Neuron (in vitro differentiated cells): ENCODE results near the gene DDX23.

Experiments used
- H2AFZ ChIP-seq: one replicate; pipeline ENCODE4 v1.6.1; 2013; ENCODE audit warnings: low read depth, mild to moderate bottlenecking, inconsistent platforms, low read length, moderate library complexity
- H3K27me3 ChIP-seq: one replicate; pipeline ENCODE4 v1.6.1; 2013; ENCODE audit warnings: low read length; ENCODE audit not compliant: insufficient read depth
- H3K36me3 ChIP-seq: one replicate; pipeline ENCODE4 v1.6.1; 2013; ENCODE audit warnings: low read length; ENCODE audit not compliant: insufficient read depth
- H3K4me1 ChIP-seq: one replicate; pipeline ENCODE4 v1.6.1; 2013; ENCODE audit warnings: low read length; ENCODE audit not compliant: insufficient read depth
- H3K4me3 ChIP-seq: 2 replicates; pipeline ENCODE4 v1.5.1; 2013; ENCODE audit warnings: mild to moderate bottlenecking, low read length, moderate library complexity
- H3K9me3 ChIP-seq: one replicate; pipeline ENCODE4 v1.6.1; 2013; ENCODE audit warnings: low read length

The DDX23 gene

GRCh38 chr12:48851883-48852733 is at the start of gene DDX23:
Gene DDX23 (minus strand): TSS chr12:48852163. CDS start chr12:48845782, 6,381 bp downstream.
- Histone ChIP-seq H3K4me3 (peak within 1 kb of the TSS; percentile 83), H3K4me1 (peaks cover 15% of the 10 kb centered on the region), H3K27me3 (no peaks in the 10 kb centered on the region), H3K9me3 (no peaks in the 10 kb centered on the region), H2AFZ (peak within 1 kb of the TSS; percentile 21), H3K36me3 (peaks cover 14% of the 10 kb centered on the region)

- Histone ChIP-seq H3K27me3 (no peaks in the 10 kb centered on the region), H2AFZ (no peak overlapping the region), H3K9me3 (no peaks in the 10 kb centered on the region), H3K36me3 (no peaks in the 10 kb centered on the region), H3K4me1 (peaks cover 6% of the 10 kb centered on the region), H3K4me3 (no peak overlapping the region)
These were observed 49.3 kb upstream of the DDX23 start for GRCh38 chr12:48901278-48901677.

GRCh38 chr12:48899651-48900050 is 47.7 kb upstream of the DDX23 start:
- Histone ChIP-seq H3K36me3 (no peaks in the 10 kb centered on the region), H2AFZ (no peak overlapping the region), H3K27me3 (no peaks in the 10 kb centered on the region), H3K4me1 (peaks cover 5% of the 10 kb centered on the region), H3K9me3 (no peaks in the 10 kb centered on the region), H3K4me3 (no peak overlapping the region)

GRCh38 chr12:48894271-48894670 is 42.3 kb upstream of the DDX23 start:
- Histone ChIP-seq H3K4me1 (peaks cover 10% of the 10 kb centered on the region), H2AFZ (no peak overlapping the region), H3K4me3 (no peak overlapping the region), H3K9me3 (no peaks in the 10 kb centered on the region), H3K27me3 (no peaks in the 10 kb centered on the region), H3K36me3 (no peaks in the 10 kb centered on the region)

GRCh38 chr12:48890657-48891418 is 38.9 kb upstream of the DDX23 start:
- Histone ChIP-seq H2AFZ (peak overlapping the region; percentile 76), H3K4me3 (peak overlapping the region; percentile 46), H3K9me3 (no peaks in the 10 kb centered on the region), H3K4me1 (peaks cover 10% of the 10 kb centered on the region), H3K27me3 (no peaks in the 10 kb centered on the region), H3K36me3 (no peaks in the 10 kb centered on the region)

GRCh38 chr12:48889679-48890078 is 37.7 kb upstream of the DDX23 start:
- H3K4me1 ChIP-seq: peaks cover 10% of the 10 kb centered on the region
- H2AFZ ChIP-seq: no peak overlapping the region
- no peak overlapping the region for H3K4me3 ChIP-seq
- H3K36me3 ChIP-seq: no peaks in the 10 kb centered on the region
- no peaks in the 10 kb centered on the region for H3K9me3 ChIP-seq
- H3K27me3 ChIP-seq: no peaks in the 10 kb centered on the region

- Histone ChIP-seq H3K4me3 (peak overlapping the region; percentile 4), H3K27me3 (no peaks in the 10 kb centered on the region), H3K4me1 (peaks cover 28% of the 10 kb centered on the region), H3K36me3 (no peaks in the 10 kb centered on the region), H2AFZ (no peak overlapping the region), H3K9me3 (no peaks in the 10 kb centered on the region)
These were observed 31.6 kb upstream of the DDX23 start for GRCh38 chr12:48883305-48884161.

- Histone ChIP-seq H3K4me3 (no peak overlapping the region), H3K27me3 (no peaks in the 10 kb centered on the region), H2AFZ (no peak overlapping the region), H3K4me1 (peaks cover 28% of the 10 kb centered on the region), H3K9me3 (no peaks in the 10 kb centered on the region), H3K36me3 (no peaks in the 10 kb centered on the region)
These were observed 31.0 kb upstream of the DDX23 start for GRCh38 chr12:48882972-48883304.

- H3K36me3 ChIP-seq: no peaks in the 10 kb centered on the region
- no peaks in the 10 kb centered on the region for H3K9me3 ChIP-seq
- no peak overlapping the region for H2AFZ ChIP-seq
- peaks cover 28% of the 10 kb centered on the region for H3K4me1 ChIP-seq
- H3K27me3 ChIP-seq: no peaks in the 10 kb centered on the region
- no peak overlapping the region for H3K4me3 ChIP-seq
These were observed 30.3 kb upstream of the DDX23 start for GRCh38 chr12:48882315-48882687.

- peaks cover 28% of the 10 kb centered on the region for H3K4me1 ChIP-seq
- no peaks in the 10 kb centered on the region for H3K36me3 ChIP-seq
- no peaks in the 10 kb centered on the region for H3K27me3 ChIP-seq
- H3K9me3 ChIP-seq: no peaks in the 10 kb centered on the region
- H2AFZ ChIP-seq: no peak overlapping the region
- H3K4me3 ChIP-seq: no peak overlapping the region
These were observed 29.8 kb upstream of the DDX23 start for GRCh38 chr12:48881686-48882314.

GRCh38 chr12:48880647-48881046 is 28.7 kb upstream of the DDX23 start:
- Histone ChIP-seq H3K4me3 (no peak overlapping the region), H2AFZ (no peak overlapping the region), H3K4me1 (peaks cover 28% of the 10 kb centered on the region), H3K27me3 (no peaks in the 10 kb centered on the region), H3K9me3 (no peaks in the 10 kb centered on the region), H3K36me3 (no peaks in the 10 kb centered on the region)

GRCh38 chr12:48878548-48878947 is 26.6 kb upstream of the DDX23 start:
- Histone ChIP-seq H3K9me3 (no peaks in the 10 kb centered on the region), H3K36me3 (no peaks in the 10 kb centered on the region), H2AFZ (no peak overlapping the region), H3K27me3 (no peaks in the 10 kb centered on the region), H3K4me3 (no peak overlapping the region), H3K4me1 (peaks cover 19% of the 10 kb centered on the region)
